SK-N-SH (cell line): ENCODE results near the gene USP25.

Experiments used
- CHD2 ChIP-seq: fragments of 150-350 bp; IDR thresholded peaks from 2 replicates; pipeline ENCODE4 v1.6.1; 2018; ENCODE audit warnings: low read length; ENCODE audit not compliant: partially characterized antibody
- CTCF ChIP-seq: fragments of 200-600 bp; sonication (generic); IDR thresholded peaks from 2 replicates; pipeline ENCODE4 v1.6.1; 2017; ENCODE audit warnings: antibody characterized with exemption, mild to moderate bottlenecking, moderate library complexity
- EP300 ChIP-seq, 2 experiments: IDR thresholded peaks; 2 replicates each; pipeline versions ENCODE4 v1.4.0 to v1.6.1; 2012; ENCODE audit warnings: borderline replicate concordance in 1 of 2, low read depth in 1 of 2, low read length in 1 of 2
- EZH2phosphoT487 ChIP-seq: fragments of 200-600 bp; sonication (generic); IDR thresholded peaks from 2 replicates; pipeline ENCODE4 v1.6.1; 2017; ENCODE audit warnings: low read depth, mixed run types, mild to moderate bottlenecking, antibody characterized with exemption, moderate library complexity, borderline replicate concordance
- FOXM1 ChIP-seq: IDR thresholded peaks from 2 replicates; pipeline ENCODE4 v1.4.0; 2012; ENCODE audit warnings: low read depth, mild to moderate bottlenecking
- NFIC ChIP-seq: IDR thresholded peaks from 2 replicates; pipeline ENCODE4 v1.4.0; 2012; ENCODE audit warnings: borderline replicate concordance
- POLR2AphosphoS5 ChIP-seq: IDR thresholded peaks from 2 replicates; pipeline ENCODE4 v1.6.1; 2012; ENCODE audit warnings: low read depth, low read length
- RCOR1 ChIP-seq: fragments of 150-350 bp; IDR thresholded peaks from 2 replicates; pipeline ENCODE4 v1.6.1; 2017; ENCODE audit warnings: antibody characterized with exemption, low read length
- REST ChIP-seq: IDR thresholded peaks from 2 replicates; pipeline ENCODE4 v1.6.1; 2012; ENCODE audit warnings: mild to moderate bottlenecking, low read depth, low read length, moderate library complexity
- YY1 ChIP-seq: IDR thresholded peaks from 2 replicates; pipeline ENCODE4 v1.4.0; 2012; ENCODE audit warnings: low read depth, mild to moderate bottlenecking
- TF ChIP-seq, protein P1 (sequence below): IDR thresholded peaks from 2 replicates; pipeline ENCODE4 v1.4.0; 2012; ENCODE audit warnings: low read depth, borderline replicate concordance

- TF ChIP-seq EZH2phosphoT487 (no peak), POLR2AphosphoS5 (no peak), CTCF (no peak), YY1 (no peak), NFIC (no peak), EP300 (IDR thresholded peaks at IDR 0.05; ENCODE audit: borderline replicate concordance in 1 of 2, low read depth in 1 of 2, low read length in 1 of 2) (no peak), REST (no peak), CHD2 (no peak), RCOR1 (no peak), FOXM1 (no peak)
- TF ChIP-seq, protein P1, sequence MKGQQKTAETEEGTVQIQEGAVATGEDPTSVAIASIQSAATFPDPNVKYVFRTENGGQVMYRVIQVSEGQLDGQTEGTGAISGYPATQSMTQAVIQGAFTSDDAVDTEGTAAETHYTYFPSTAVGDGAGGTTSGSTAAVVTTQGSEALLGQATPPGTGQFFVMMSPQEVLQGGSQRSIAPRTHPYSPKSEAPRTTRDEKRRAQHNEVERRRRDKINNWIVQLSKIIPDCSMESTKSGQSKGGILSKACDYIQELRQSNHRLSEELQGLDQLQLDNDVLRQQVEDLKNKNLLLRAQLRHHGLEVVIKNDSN = no peak
Measured at GRCh38 chr21:15755125-15755524, 25.3 kb downstream of the USP25 start.
